ENCODE measurements around the gene KDR. TPM values are rescaled to one million over a fixed set of nuclear protein-coding genes. Genes with fewer than 3 reads are reported as not detected.

KDR gene
- total RNA-seq, 4 donors from 2014 or later: 101 to 218 (median 117) TPM

DNA sequence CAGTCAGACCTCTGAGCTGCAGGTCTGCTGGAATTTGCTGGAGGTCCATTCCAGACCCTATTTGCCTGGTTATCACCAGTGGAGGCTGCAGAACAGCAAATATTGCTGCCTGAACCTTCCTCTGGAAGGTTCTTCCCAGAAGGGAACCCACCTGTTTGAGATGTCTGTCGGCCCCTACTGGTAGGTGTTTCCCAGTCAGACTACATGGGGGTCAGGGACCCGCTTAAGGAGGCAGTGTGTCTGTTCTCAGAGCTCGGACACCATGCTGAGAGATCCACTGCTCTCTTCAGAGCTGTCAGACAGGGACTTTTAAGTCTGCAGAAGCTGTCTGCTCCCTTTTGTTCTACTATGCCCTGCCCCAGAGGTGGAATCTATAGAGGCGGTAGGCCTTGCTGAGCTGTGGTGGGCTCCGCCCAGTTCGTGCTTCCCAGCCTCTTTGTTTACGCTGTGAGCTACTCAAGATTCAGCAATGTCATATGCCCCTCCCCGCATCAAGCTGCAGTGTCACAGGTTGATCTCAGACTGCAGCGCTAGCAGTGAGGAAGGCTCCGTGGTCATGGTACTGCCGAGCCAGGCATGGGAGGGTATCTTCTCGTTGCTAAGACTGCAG, 44.1 kb upstream of the KDR start:
- Histone ChIP-seq H3K27me3 (no peaks in the 10 kb centered on the region), H3K4me1 (no peaks in the 10 kb centered on the region), H3K27ac (no peak overlapping the region), H3K9me3 (no peaks in the 10 kb centered on the region), H3K4me3 (no peak overlapping the region), H3K36me3 (no peaks in the 10 kb centered on the region)
- no peak for TF ChIP-seq CTCF (IDR thresholded peaks at IDR 0.05)
- TF ChIP-seq POLR2A (IDR thresholded peaks at IDR 0.05): no peak
- intact Hi-C loops (cut with DNase I; ENCODE audit: low total_unique reads): no loop called here
- no peak for DNase-seq

DNA sequence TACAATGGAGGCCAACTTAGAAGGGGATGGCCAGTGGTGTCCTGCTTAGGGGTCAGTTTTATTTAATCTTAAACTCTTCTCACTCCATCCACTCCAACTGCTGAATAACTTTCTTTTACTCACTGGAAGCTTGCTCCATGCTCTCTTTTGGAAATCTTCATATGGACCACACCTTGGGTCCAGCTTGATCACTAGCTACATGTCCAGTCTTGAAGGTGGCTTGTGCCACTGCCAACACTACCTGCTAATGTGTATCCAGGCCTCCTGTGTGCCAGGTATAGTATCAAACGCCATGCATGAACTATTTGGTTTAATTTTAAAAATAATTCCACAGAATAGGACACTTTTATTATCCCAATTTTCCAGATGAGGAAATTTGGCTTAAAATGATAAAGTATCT, 37.0 kb upstream of the KDR start:
- Histone ChIP-seq H3K9me3 (no peaks in the 10 kb centered on the region), H3K4me3 (no peak overlapping the region), H3K27ac (no peak overlapping the region), H3K36me3 (no peaks in the 10 kb centered on the region), H3K27me3 (no peaks in the 10 kb centered on the region), H3K4me1 (no peaks in the 10 kb centered on the region)
- no peak for DNase-seq
- intact Hi-C loops (cut with DNase I; ENCODE audit: low total_unique reads): no loop called here
- TF ChIP-seq POLR2A (IDR thresholded peaks at IDR 0.05) (no peak), CTCF (IDR thresholded peaks at IDR 0.05) (no peak)

GRCh38 chr4:55161739-55162138, 36.3 kb upstream of the KDR start:
- TF ChIP-seq CTCF (IDR thresholded peaks at IDR 0.05) (no peak), POLR2A (IDR thresholded peaks at IDR 0.05) (no peak)
- no peak for DNase-seq
- Histone ChIP-seq H3K9me3 (no peaks in the 10 kb centered on the region), H3K4me3 (no peak overlapping the region), H3K36me3 (no peaks in the 10 kb centered on the region), H3K27me3 (no peaks in the 10 kb centered on the region), H3K4me1 (no peaks in the 10 kb centered on the region), H3K27ac (no peak overlapping the region)
- intact Hi-C loops (cut with DNase I; ENCODE audit: low total_unique reads): no loop called here

- Histone ChIP-seq H3K36me3 (no peaks in the 10 kb centered on the region), H3K9me3 (no peaks in the 10 kb centered on the region), H3K27ac (no peak overlapping the region), H3K4me3 (no peak overlapping the region), H3K4me1 (no peaks in the 10 kb centered on the region), H3K27me3 (no peaks in the 10 kb centered on the region)
- no peak for DNase-seq
- intact Hi-C loops (cut with DNase I; ENCODE audit: low total_unique reads): no loop called here
- TF ChIP-seq POLR2A (IDR thresholded peaks at IDR 0.05): no peak
- no peak for TF ChIP-seq CTCF (IDR thresholded peaks at IDR 0.05)
Measured at GRCh38 chr4:55159851-55160250, 34.5 kb upstream of the KDR start.

GRCh38 chr4:55158957-55159356, 33.6 kb upstream of the KDR start:
- Histone ChIP-seq H3K4me3 (no peak overlapping the region), H3K27ac (no peak overlapping the region), H3K9me3 (no peaks in the 10 kb centered on the region), H3K36me3 (no peaks in the 10 kb centered on the region), H3K4me1 (no peaks in the 10 kb centered on the region), H3K27me3 (no peaks in the 10 kb centered on the region)
- intact Hi-C loops (cut with DNase I; ENCODE audit: low total_unique reads): no loop called here
- TF ChIP-seq CTCF (IDR thresholded peaks at IDR 0.05) (no peak), POLR2A (IDR thresholded peaks at IDR 0.05) (no peak)
- no peak for DNase-seq
